ENCODE data around the gene CAPNS1. TPM values are rescaled to one million over a fixed set of nuclear protein-coding genes. Genes with fewer than 3 reads are reported as not detected.

The CAPNS1 gene
- total and polyA plus RNA-seq, 2 of the 4 experiments (the other 2 are of a cell fraction) = 436 to 988 TPM

DNA sequence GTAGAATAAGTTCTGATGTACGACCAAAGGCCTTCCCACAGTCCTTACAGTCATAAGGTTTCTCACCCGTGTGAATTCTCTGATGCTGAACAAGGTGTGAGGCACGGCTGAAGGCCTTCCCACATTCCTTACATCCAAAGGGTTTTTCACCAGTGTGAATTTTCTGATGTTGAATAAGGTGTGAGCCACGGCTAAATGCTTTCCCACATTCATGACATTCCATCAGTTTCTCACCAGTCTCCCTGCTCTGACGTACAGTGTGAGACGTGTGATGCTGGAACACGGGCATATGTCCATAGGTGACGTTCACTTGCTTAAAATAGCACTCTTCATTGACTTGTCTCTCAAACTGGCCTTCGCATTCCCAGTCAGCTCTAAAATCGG, 43.4 kb downstream of the CAPNS1 start:
- Histone ChIP-seq H2BK120ac (ENCODE audit: low read depth, low read length) (peak overlapping the region; percentile 19; the same call in 1 of the 2 replicates), H2BK15ac (ENCODE audit: low read depth, low read length) (no peak overlapping the region; the same call in 2 of the 3 replicates), H3K36me3 (ENCODE audit: control insufficient read depth, insufficient read depth, low read length) (peaks cover 9% of the 10 kb centered on the region), H3K9ac (ENCODE audit: low read depth, low read length) (no peak overlapping the region), H4K20me1 (ENCODE audit: insufficient read depth, low read length) (no peaks in the 10 kb centered on the region), H3K14ac (replicated peaks; ENCODE audit: low read depth, low read length) (no peak overlapping the region), H2AK9ac (replicated peaks; ENCODE audit: low read depth, low read length, poor library complexity) (peak overlapping the region; percentile 42), H2AK5ac (ENCODE audit: low read depth, low read length) (peak overlapping the region; percentile 43; the same call in 1 of the 2 replicates), H2BK20ac (ENCODE audit: low read depth, low read length) (no peak overlapping the region), H3K27ac (ENCODE audit: insufficient read depth, low read length) (peak overlapping the region; percentile 13; the same call in 1 of the 2 replicates), H3K56ac (ENCODE audit: extremely low read depth, insufficient read depth, low read length) (0 out of 2 replicates have a peak overlapping the region, but pooled peaks have one; percentile 23), H4K91ac (ENCODE audit: insufficient read depth, low read depth, low read length) (no peak overlapping the region), H3K23ac (ENCODE audit: low read depth, low read length) (peak overlapping the region; percentile 16; the same call in 1 of the 2 replicates), H3K4me2 (ENCODE audit: low read depth, low read length) (no peak overlapping the region), H3K27me3 (ENCODE audit: control insufficient read depth, insufficient read depth, low read length) (no peaks in the 10 kb centered on the region), H3K4me1 (ENCODE audit: control insufficient read depth, insufficient read depth, low read length) (peaks cover 2% of the 10 kb centered on the region; the same call in 1 of the 2 replicates), H3K4me3 (ENCODE audit: insufficient read depth, low read depth, low read length) (no peak overlapping the region), H3K79me1 (ENCODE audit: low read depth in 1 of 2, low read length in 2 of 2) (no peaks in the 10 kb centered on the region), H3K4ac (ENCODE audit: low read depth, low read length) (peak overlapping the region; percentile 29; the same call in 1 of the 2 replicates), H4K5ac (ENCODE audit: low read depth, low read length) (no peak overlapping the region; the same call in 1 of the 2 replicates), H3K18ac (ENCODE audit: low read depth, low read length) (no peak overlapping the region), H4K8ac (ENCODE audit: low read depth in 2 of 2, low read length in 2 of 2) (peak overlapping the region in 1 of 2 experiments; percentile 29; a peak in 1 of 4 replicates), H3K9me1 (ENCODE audit: insufficient read depth, low read length) (no peaks in the 10 kb centered on the region), H2BK5ac (ENCODE audit: low read depth, low read length, poor library complexity, severe bottlenecking) (peak overlapping the region; percentile 75), H2AFZ (replicated peaks; ENCODE audit: low read length, poor library complexity) (no peak overlapping the region), H3K9me3 (ENCODE audit: control insufficient read depth, insufficient read depth, low read length) (no peaks in the 10 kb centered on the region)
- POLR2A ChIA-PET (ENCODE audit: unreplicated experiment) = no interaction called here
- intact Hi-C loops (cut with micrococcal nuclease) (no loop called here), dilution Hi-C loops (cut with HindIII; ENCODE audit: low sequenced_read_pairs, unreplicated experiment) (no loop called here), in situ Hi-C loops (cut with MboI; ENCODE audit: low sequenced_read_pairs) (loop anchor here (25.0 kb wide), 1 partner anchor 304 kb away; the partner anchor contains the start of gene ZNF566)
- TF ChIP-seq BHLHE40 (IDR thresholded peaks at IDR 0.05; ENCODE audit: low read depth, low read length) (no peak), RAD21 (IDR thresholded peaks at IDR 0.05; ENCODE audit: low read length) (no peak), CHD1 (IDR thresholded peaks at IDR 0.05; ENCODE audit: low read depth, low read length) (no peak), RFX5 (IDR thresholded peaks at IDR 0.05; ENCODE audit: low read depth, low read length) (no peak), MAZ (IDR thresholded peaks at IDR 0.05; ENCODE audit: borderline replicate concordance, low read depth, low read length) (no peak), NFE2L2 (IDR thresholded peaks at IDR 0.05; ENCODE audit: low read depth, low read length) (no peak), RCOR1 (IDR thresholded peaks at IDR 0.05; ENCODE audit: insufficient replicate concordance, low read length) (no peak), MXI1 (IDR thresholded peaks at IDR 0.05; ENCODE audit: borderline replicate concordance, low read depth, low read length) (no peak), POLR2A (IDR thresholded peaks at IDR 0.05; ENCODE audit: low read depth, low read length) (no peak)
- TF ChIP-seq, protein P1, sequence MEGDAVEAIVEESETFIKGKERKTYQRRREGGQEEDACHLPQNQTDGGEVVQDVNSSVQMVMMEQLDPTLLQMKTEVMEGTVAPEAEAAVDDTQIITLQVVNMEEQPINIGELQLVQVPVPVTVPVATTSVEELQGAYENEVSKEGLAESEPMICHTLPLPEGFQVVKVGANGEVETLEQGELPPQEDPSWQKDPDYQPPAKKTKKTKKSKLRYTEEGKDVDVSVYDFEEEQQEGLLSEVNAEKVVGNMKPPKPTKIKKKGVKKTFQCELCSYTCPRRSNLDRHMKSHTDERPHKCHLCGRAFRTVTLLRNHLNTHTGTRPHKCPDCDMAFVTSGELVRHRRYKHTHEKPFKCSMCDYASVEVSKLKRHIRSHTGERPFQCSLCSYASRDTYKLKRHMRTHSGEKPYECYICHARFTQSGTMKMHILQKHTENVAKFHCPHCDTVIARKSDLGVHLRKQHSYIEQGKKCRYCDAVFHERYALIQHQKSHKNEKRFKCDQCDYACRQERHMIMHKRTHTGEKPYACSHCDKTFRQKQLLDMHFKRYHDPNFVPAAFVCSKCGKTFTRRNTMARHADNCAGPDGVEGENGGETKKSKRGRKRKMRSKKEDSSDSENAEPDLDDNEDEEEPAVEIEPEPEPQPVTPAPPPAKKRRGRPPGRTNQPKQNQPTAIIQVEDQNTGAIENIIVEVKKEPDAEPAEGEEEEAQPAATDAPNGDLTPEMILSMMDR (conservative IDR thresholded peaks at IDR 0.05; ENCODE audit: low read depth, low read length) = no peak
- TF ChIP-seq, protein P2, sequence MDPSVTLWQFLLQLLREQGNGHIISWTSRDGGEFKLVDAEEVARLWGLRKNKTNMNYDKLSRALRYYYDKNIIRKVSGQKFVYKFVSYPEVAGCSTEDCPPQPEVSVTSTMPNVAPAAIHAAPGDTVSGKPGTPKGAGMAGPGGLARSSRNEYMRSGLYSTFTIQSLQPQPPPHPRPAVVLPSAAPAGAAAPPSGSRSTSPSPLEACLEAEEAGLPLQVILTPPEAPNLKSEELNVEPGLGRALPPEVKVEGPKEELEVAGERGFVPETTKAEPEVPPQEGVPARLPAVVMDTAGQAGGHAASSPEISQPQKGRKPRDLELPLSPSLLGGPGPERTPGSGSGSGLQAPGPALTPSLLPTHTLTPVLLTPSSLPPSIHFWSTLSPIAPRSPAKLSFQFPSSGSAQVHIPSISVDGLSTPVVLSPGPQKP (IDR thresholded peaks at IDR 0.05; ENCODE audit: borderline replicate concordance, low read depth, low read length) = no peak
- WGBS, 2 experiments (ENCODE audit: extremely low coverage in 2 of 2, insufficient read length in 1 of 2) = 75% methylated on average over 4 of the region's 10 CpGs; no CpG with 5 or more reads in 1 of the 2 experiments
- BruUV-seq (replicated peaks) = no TSS peak
- peak; percentile 57 for DNase-seq
- CTCF ChIA-PET = interaction anchor here (0.6 kb wide), 1 partner anchor 514 kb away, joined by 4 read pairs; no protein-coding TSS in a partner anchor
- ATAC-seq (ENCODE audit: low read depth) = no peak
